DND-41 (cell line): ENCODE results near the gene GTPBP4.

Source experiments
- ATAC-seq: fragments of 200-7000 bp; cut with Tn5 transposase; 3 replicates; pipeline ENCODE4 v1.9.1; 2021; ENCODE audit warnings: low read depth; ENCODE audit not compliant: insufficient read depth
- DNase-seq: peaks from one replicate; pipeline ENCODE4 v3.0.0-alpha.2; 2020
- H2AFZ ChIP-seq: 2 replicates; pipeline ENCODE4 v1.6.0; 2012; ENCODE audit warnings: low read depth, low read length
- H3K27ac ChIP-seq: 2 replicates; pipeline ENCODE4 v1.5.1; 2012; ENCODE audit warnings: low read length, inconsistent platforms
- H3K27me3 ChIP-seq: fragments of 200-600 bp; sonication (generic); 2 replicates; pipeline ENCODE4 v1.6.0; 2012; ENCODE audit warnings: low read length, mild to moderate bottlenecking, inconsistent platforms; ENCODE audit not compliant: insufficient read depth, poor library complexity
- H3K36me3 ChIP-seq: 2 replicates; pipeline ENCODE4 v1.5.1; 2012; ENCODE audit warnings: low read length, inconsistent platforms; ENCODE audit not compliant: insufficient read depth
- H3K4me1 ChIP-seq: 2 replicates; pipeline ENCODE4 v1.5.1; 2012; ENCODE audit warnings: mild to moderate bottlenecking, low read length; ENCODE audit not compliant: insufficient read depth
- H3K4me2 ChIP-seq: 2 replicates; pipeline ENCODE4 v1.6.0; 2012; ENCODE audit warnings: mild to moderate bottlenecking, moderate library complexity, low read length, inconsistent platforms; ENCODE audit not compliant: insufficient read depth
- H3K4me3 ChIP-seq, 2 experiments: fragments of 200-600 bp in 1 of 2; shearing (Covaris generic) in 1 of 2; 2 replicates each; pipeline ENCODE4 v1.5.1; 2012 to 2016; ENCODE audit warnings: inconsistent platforms in 2 of 2, low read length in 2 of 2, mild to moderate bottlenecking in 2 of 2, low read depth in 1 of 2, moderate library complexity in 1 of 2
- H3K79me2 ChIP-seq: 2 replicates; pipeline ENCODE4 v1.6.0; 2012; ENCODE audit warnings: low read length, inconsistent platforms; ENCODE audit not compliant: insufficient read depth
- H3K9ac ChIP-seq: 2 replicates; pipeline ENCODE4 v1.6.0; 2012; ENCODE audit warnings: low read depth, mild to moderate bottlenecking, inconsistent platforms, low read length, moderate library complexity
- H3K9me3 ChIP-seq: 2 replicates; pipeline ENCODE4 v1.5.1; 2012; ENCODE audit warnings: low read length, moderate library complexity, mild to moderate bottlenecking, inconsistent platforms; ENCODE audit not compliant: insufficient read depth, severe bottlenecking
- H4K20me1 ChIP-seq: 2 replicates; pipeline ENCODE4 v1.6.0; 2012; ENCODE audit warnings: low read length; ENCODE audit not compliant: insufficient read depth
- CTCF ChIP-seq: IDR thresholded peaks from 2 replicates; pipeline ENCODE4 v1.5.1; 2012; ENCODE audit warnings: borderline replicate concordance, low read length, moderate library complexity, mild to moderate bottlenecking; ENCODE audit not compliant: poor library complexity, severe bottlenecking; ENCODE audit errors: extremely low read depth
- EZH2 ChIP-seq: IDR thresholded peaks from 3 replicates; pipeline ENCODE4 v1.6.1; 2012; ENCODE audit warnings: borderline replicate concordance, low read depth, mild to moderate bottlenecking, moderate library complexity, low read length, inconsistent platforms; ENCODE audit not compliant: severe bottlenecking

Gene GTPBP4

DNA sequence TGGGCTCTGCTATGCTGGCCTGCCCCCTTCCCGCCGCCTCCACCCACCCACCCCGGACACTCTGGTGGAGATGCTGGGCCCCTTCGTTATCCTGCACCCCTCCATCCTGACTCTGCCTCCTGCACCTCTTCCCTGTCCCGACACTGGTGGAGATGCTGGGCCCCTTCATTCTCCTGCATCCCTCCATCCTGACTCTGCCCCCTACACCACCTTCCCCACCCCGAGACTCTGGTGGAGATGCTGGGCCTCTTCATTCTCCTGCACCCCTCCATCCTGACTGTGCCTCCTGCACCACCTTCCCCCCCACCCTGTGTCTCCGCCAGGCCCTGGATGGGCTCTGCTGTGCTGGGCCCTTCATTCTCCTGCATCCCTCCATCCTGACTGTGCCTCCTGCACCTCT, 22.5 kb downstream of the GTPBP4 start:
- H3K4me1 ChIP-seq = no peaks in the 10 kb centered on the region
- no peak overlapping the region for H2AFZ ChIP-seq
- ATAC-seq = 0 out of 3 replicates have a peak, but pooled peaks have one; percentile 39
- H4K20me1 ChIP-seq = peaks cover 21% of the 10 kb centered on the region; the same call in 1 of the 2 replicates
- H3K4me3 ChIP-seq = no peak overlapping the region
- TF ChIP-seq CTCF = no peak
- no peak for TF ChIP-seq EZH2
- no peak for DNase-seq
- no peaks in the 10 kb centered on the region for H3K27me3 ChIP-seq
- H3K79me2 ChIP-seq = peaks cover 16% of the 10 kb centered on the region; the same call in 1 of the 2 replicates
- no peak overlapping the region for H3K4me2 ChIP-seq
- H3K27ac ChIP-seq = no peak overlapping the region
- H3K9me3 ChIP-seq = no peaks in the 10 kb centered on the region
- no peak overlapping the region for H3K9ac ChIP-seq
- H3K36me3 ChIP-seq = peaks cover 96% of the 10 kb centered on the region

DNA sequence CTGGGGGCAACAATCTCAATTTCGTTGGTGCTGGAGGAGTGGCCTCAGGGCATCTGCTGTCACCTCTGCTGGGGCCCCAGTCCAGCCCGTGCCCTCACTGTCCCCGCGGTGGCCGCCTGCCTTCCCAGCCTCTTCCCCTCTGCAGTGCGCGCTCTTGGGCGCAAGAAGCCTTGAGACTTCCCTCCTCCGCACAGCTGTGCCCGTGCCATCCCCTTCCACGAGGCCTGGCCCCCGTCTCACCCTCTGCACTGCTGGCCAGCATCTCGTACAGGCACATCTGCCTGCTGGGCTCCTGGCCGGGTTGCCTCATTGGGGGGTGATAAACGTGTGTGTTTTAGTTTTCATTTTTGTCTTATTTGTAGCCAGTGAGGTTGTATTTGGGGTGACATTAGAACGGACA, 23.5 kb downstream of the GTPBP4 start:
- no peak for ATAC-seq
- Histone ChIP-seq H3K4me3 (no peak overlapping the region), H3K4me2 (no peak overlapping the region), H3K9me3 (no peaks in the 10 kb centered on the region), H3K4me1 (no peaks in the 10 kb centered on the region), H2AFZ (no peak overlapping the region), H3K27ac (no peak overlapping the region), H3K36me3 (peaks cover 96% of the 10 kb centered on the region), H3K79me2 (peaks cover 8% of the 10 kb centered on the region; the same call in 1 of the 2 replicates), H4K20me1 (peaks cover 18% of the 10 kb centered on the region; the same call in 1 of the 2 replicates), H3K9ac (no peak overlapping the region), H3K27me3 (no peaks in the 10 kb centered on the region)
- TF ChIP-seq EZH2 = no peak
- TF ChIP-seq CTCF = no peak
- no peak for DNase-seq

- no peaks in the 10 kb centered on the region for H3K79me2 ChIP-seq
- H3K36me3 ChIP-seq = peaks cover 85% of the 10 kb centered on the region
- no peaks in the 10 kb centered on the region for H3K27me3 ChIP-seq
- H3K4me2 ChIP-seq = no peak overlapping the region
- no peak overlapping the region for H3K27ac ChIP-seq
- no peaks in the 10 kb centered on the region for H3K4me1 ChIP-seq
- H3K4me3 ChIP-seq = no peak overlapping the region
- no peak for DNase-seq
- no peak overlapping the region for H3K9ac ChIP-seq
- H4K20me1 ChIP-seq = peaks cover 7% of the 10 kb centered on the region; the same call in 1 of the 2 replicates
- no peak for ATAC-seq
- TF ChIP-seq EZH2 (no peak), CTCF (no peak)
- H2AFZ ChIP-seq = no peak overlapping the region
- H3K9me3 ChIP-seq = no peaks in the 10 kb centered on the region
Observed at GRCh38 chr10:1015688-1016087, 27.5 kb downstream of the GTPBP4 start.

DNA sequence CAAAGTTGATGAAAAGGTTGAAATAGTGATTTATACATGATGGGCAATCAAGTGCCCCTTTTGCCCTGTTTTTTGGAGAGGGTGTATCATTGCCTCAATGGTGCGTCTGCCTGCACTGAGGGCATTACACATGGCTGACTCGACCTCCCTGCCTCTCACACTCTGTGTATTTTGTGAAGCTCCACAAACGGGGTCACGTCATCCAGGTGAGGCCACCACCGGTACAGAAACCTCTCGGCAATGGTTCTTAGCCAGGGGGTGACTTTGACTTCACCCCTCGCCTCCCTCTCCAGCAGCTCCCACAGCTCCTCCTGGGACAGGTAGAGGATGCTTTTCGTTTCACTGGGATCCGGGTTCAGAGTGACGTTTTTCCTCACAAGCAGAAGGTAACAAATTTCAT, 31.1 kb downstream of the GTPBP4 start:
- ATAC-seq = no peak
- Histone ChIP-seq H3K9me3 (no peaks in the 10 kb centered on the region), H4K20me1 (no peaks in the 10 kb centered on the region), H3K27ac (no peak overlapping the region), H3K27me3 (no peaks in the 10 kb centered on the region), H3K4me3 (no peak overlapping the region), H3K4me1 (no peaks in the 10 kb centered on the region), H3K4me2 (no peak overlapping the region), H3K36me3 (peaks cover 52% of the 10 kb centered on the region), H3K79me2 (no peaks in the 10 kb centered on the region), H2AFZ (no peak overlapping the region), H3K9ac (no peak overlapping the region)
- DNase-seq = no peak
- no peak for TF ChIP-seq EZH2
- TF ChIP-seq CTCF = no peak
